ENCODE results near the gene RAB15. TPM values are rescaled to one million over a fixed set of nuclear protein-coding genes. Genes with fewer than 3 reads are reported as not detected.

Gene RAB15
- polyA plus RNA-seq, 1 donor (not counting 4 experiments of a cell fraction or from before 2014, with no cell fraction given), result 2.1 TPM

DNA sequence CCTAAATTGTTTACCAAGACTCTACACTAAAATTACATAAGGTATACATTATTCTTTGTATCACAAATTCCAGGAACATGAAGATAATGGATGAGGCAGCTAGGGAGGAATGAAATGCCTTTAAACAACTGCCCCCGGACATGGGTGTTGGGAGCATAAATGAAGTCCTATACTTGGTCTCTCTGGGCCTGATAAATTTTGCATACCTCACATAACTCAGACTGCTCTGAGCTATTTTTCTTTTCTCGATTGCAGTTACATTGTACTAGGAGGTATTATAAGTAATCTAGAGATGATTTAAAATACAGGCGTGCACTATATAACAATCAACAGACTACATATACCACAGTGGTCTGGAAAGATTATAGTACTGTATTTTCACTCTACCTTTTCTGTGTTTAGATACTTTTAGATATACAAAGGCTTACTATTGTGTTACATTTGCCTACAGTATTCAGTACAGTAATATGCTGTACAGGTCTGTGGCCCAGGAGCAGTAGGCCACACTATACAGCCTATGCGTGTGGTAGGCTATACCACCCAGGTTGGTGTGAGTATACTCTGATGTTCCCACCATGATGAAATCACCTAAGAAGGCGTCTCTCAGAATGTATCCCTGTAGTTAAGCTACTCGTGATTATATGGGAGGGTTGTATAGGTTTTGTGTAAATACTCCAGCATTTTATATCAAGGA is 28.9 kb upstream of the RAB15 start:
- dilution Hi-C loops (cut with MboI; ENCODE audit: extremely low pct_ligation_motif_present, low sequenced_read_pairs), result no loop called here
- no peak overlapping the region for H2AFZ ChIP-seq (ENCODE audit: control insufficient read depth, low read length)
- no peaks in the 10 kb centered on the region for H4K20me1 ChIP-seq (ENCODE audit: control insufficient read depth, extremely low read depth, insufficient read depth, low read length)
- no peak overlapping the region for H3K4me2 ChIP-seq (ENCODE audit: control insufficient read depth, extremely low read depth, insufficient read depth, low read depth, low read length)
- TF ChIP-seq, protein P1, sequence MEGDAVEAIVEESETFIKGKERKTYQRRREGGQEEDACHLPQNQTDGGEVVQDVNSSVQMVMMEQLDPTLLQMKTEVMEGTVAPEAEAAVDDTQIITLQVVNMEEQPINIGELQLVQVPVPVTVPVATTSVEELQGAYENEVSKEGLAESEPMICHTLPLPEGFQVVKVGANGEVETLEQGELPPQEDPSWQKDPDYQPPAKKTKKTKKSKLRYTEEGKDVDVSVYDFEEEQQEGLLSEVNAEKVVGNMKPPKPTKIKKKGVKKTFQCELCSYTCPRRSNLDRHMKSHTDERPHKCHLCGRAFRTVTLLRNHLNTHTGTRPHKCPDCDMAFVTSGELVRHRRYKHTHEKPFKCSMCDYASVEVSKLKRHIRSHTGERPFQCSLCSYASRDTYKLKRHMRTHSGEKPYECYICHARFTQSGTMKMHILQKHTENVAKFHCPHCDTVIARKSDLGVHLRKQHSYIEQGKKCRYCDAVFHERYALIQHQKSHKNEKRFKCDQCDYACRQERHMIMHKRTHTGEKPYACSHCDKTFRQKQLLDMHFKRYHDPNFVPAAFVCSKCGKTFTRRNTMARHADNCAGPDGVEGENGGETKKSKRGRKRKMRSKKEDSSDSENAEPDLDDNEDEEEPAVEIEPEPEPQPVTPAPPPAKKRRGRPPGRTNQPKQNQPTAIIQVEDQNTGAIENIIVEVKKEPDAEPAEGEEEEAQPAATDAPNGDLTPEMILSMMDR (optimal IDR thresholded peaks at IDR 0.05 in 1 of 3, IDR thresholded peaks at IDR 0.05 in 1 of 3, conservative IDR thresholded peaks at IDR 0.05 in 1 of 3; ENCODE audit: extremely low read depth in 1 of 3, insufficient read depth in 2 of 3, low read length in 3 of 3), result no peak
- TF ChIP-seq EZH2 (IDR thresholded peaks at IDR 0.05; ENCODE audit: low read length), result no peak
- H3K9ac ChIP-seq (ENCODE audit: control insufficient read depth, extremely low read depth, insufficient read depth, low read length), result no peak overlapping the region
- no peak overlapping the region for H3K27ac ChIP-seq (ENCODE audit: control insufficient read depth, insufficient read depth, low read length)
- H3K4me1 ChIP-seq (ENCODE audit: control insufficient read depth, extremely low read depth, insufficient read depth, low read length), result peaks cover 36% of the 10 kb centered on the region
- no peaks in the 10 kb centered on the region for H3K79me2 ChIP-seq (ENCODE audit: control insufficient read depth, insufficient read depth, low read length)
- H3K9me1 ChIP-seq (ENCODE audit: control insufficient read depth, extremely low read depth, insufficient read depth, low read length), result no peaks in the 10 kb centered on the region
- FAIRE-seq (no peak), DNase-seq (ENCODE audit: low read depth, low spot score) (no peak)
- H3K9me3 ChIP-seq (ENCODE audit: control insufficient read depth, low read depth, low read length), result no peaks in the 10 kb centered on the region
- no peaks in the 10 kb centered on the region for H3K27me3 ChIP-seq (ENCODE audit: control insufficient read depth, extremely low read depth, insufficient read depth, low read length)
- no peaks in the 10 kb centered on the region for H3K36me3 ChIP-seq (ENCODE audit: control insufficient read depth in 2 of 2, extremely low read depth in 1 of 2, insufficient read depth in 2 of 2, low read length in 2 of 2)
- H3K4me3 ChIP-seq (ENCODE audit: control insufficient read depth in 2 of 3, extremely low read depth in 1 of 3, insufficient read depth in 2 of 3, low read depth in 1 of 3, low read length in 3 of 3), result no peak overlapping the region

DNA sequence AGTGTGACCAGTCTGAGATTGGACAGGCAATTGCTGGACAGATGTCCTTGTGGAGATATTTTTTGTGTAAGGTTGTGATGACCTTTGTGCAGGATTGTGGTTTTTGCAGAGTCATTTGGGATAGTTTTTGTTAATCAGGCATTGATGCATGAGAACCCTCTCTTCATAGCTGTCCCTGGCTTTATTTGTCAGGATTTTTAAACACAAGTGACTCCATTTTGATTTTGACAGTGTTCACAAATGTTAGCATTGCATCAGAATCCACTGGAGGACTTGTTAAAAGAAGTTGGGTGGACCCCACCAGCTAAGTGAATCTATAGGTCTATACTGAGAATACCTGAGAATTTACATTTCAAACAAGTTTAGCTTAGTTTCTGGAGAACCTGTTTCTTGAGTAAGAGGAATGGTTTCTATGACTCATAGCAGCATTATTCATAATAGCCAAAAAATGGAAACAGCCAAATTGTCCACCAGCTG is 26.4 kb upstream of the RAB15 start:
- Histone ChIP-seq H3K9me1 (ENCODE audit: control insufficient read depth, extremely low read depth, insufficient read depth, low read length) (no peaks in the 10 kb centered on the region), H3K27ac (ENCODE audit: control insufficient read depth, insufficient read depth, low read length) (peak overlapping the region; percentile 60), H3K4me2 (ENCODE audit: control insufficient read depth, extremely low read depth, insufficient read depth, low read depth, low read length) (peak overlapping the region; percentile 25), H3K4me3 (ENCODE audit: control insufficient read depth in 2 of 3, extremely low read depth in 1 of 3, insufficient read depth in 2 of 3, low read depth in 1 of 3, low read length in 3 of 3) (no peak overlapping the region), H2AFZ (ENCODE audit: control insufficient read depth, low read length) (no peak overlapping the region), H3K27me3 (ENCODE audit: control insufficient read depth, extremely low read depth, insufficient read depth, low read length) (no peaks in the 10 kb centered on the region), H3K4me1 (ENCODE audit: control insufficient read depth, extremely low read depth, insufficient read depth, low read length) (peaks cover 29% of the 10 kb centered on the region), H3K9me3 (ENCODE audit: control insufficient read depth, low read depth, low read length) (no peaks in the 10 kb centered on the region), H3K79me2 (ENCODE audit: control insufficient read depth, insufficient read depth, low read length) (no peaks in the 10 kb centered on the region), H4K20me1 (ENCODE audit: control insufficient read depth, extremely low read depth, insufficient read depth, low read length) (no peaks in the 10 kb centered on the region), H3K36me3 (ENCODE audit: control insufficient read depth in 2 of 2, extremely low read depth in 1 of 2, insufficient read depth in 2 of 2, low read length in 2 of 2) (no peaks in the 10 kb centered on the region), H3K9ac (ENCODE audit: control insufficient read depth, extremely low read depth, insufficient read depth, low read length) (no peak overlapping the region)
- no peak for DNase-seq (ENCODE audit: low read depth, low spot score)
- FAIRE-seq, result peak; percentile 67
- TF ChIP-seq EZH2 (IDR thresholded peaks at IDR 0.05; ENCODE audit: low read length), result no peak
- TF ChIP-seq, protein P1 (optimal IDR thresholded peaks at IDR 0.05 in 1 of 3, IDR thresholded peaks at IDR 0.05 in 1 of 3, conservative IDR thresholded peaks at IDR 0.05 in 1 of 3; ENCODE audit: extremely low read depth in 1 of 3, insufficient read depth in 2 of 3, low read length in 3 of 3), result no peak
- dilution Hi-C loops (cut with MboI; ENCODE audit: extremely low pct_ligation_motif_present, low sequenced_read_pairs), result no loop called here

Data from keratinocyte (primary cell).